Suprapubic skin (tissue), 4 donors: ENCODE measurements around the gene BMS1. TPM values are rescaled to one million over a fixed set of nuclear protein-coding genes. Genes with fewer than 3 reads are reported as not detected.

Experiments used
- DNase-seq, 2 donors: peaks; one replicate each; pipeline ENCODE4 v3.0.0-alpha.2; 2019; ENCODE audit warnings: low spot score in 2 of 2
- H3K27ac ChIP-seq: fragments of 200-600 bp; sonication (generic); one replicate; pipeline ENCODE4 v1.5.1; 2019
- H3K27me3 ChIP-seq: fragments of 200-600 bp; sonication (generic); one replicate; pipeline ENCODE4 v1.5.1; 2019
- H3K36me3 ChIP-seq: fragments of 200-600 bp; sonication (generic); one replicate; pipeline ENCODE4 v1.5.1; 2019
- H3K4me1 ChIP-seq: fragments of 200-600 bp; sonication (generic); one replicate; pipeline ENCODE4 v1.5.1; 2019
- H3K4me3 ChIP-seq: fragments of 200-600 bp; sonication (generic); one replicate; pipeline ENCODE4 v1.5.1; 2019; ENCODE audit warnings: mild to moderate bottlenecking
- H3K9me3 ChIP-seq: fragments of 200-600 bp; sonication (generic); one replicate; pipeline ENCODE4 v1.5.1; 2019
- CTCF ChIP-seq, 2 donors: fragments of 200-600 bp in 1 of 2; fragments of 450-650 bp in 1 of 2; sonication (generic) in 1 of 2; IDR thresholded peaks; one replicate each; pipeline ENCODE4 v1.5.1; 2016 to 2019; ENCODE audit warnings: antibody characterized with exemption in 2 of 2, mild to moderate bottlenecking in 1 of 2, moderate library complexity in 1 of 2
- EP300 ChIP-seq: sonication (generic); formaldehyde crosslinking; IDR thresholded peaks from one replicate; pipeline ENCODE4 v1.6.1; 2017; ENCODE audit warnings: antibody characterized with exemption
- POLR2A ChIP-seq, 2 donors: fragments of 450-650 bp; IDR thresholded peaks; one replicate each; pipeline ENCODE4 v1.6.1; 2017; ENCODE audit warnings: antibody characterized with exemption in 2 of 2, mild to moderate bottlenecking in 2 of 2, moderate library complexity in 2 of 2
- POLR2AphosphoS5 ChIP-seq, 3 donors: sonication (generic); formaldehyde crosslinking; IDR thresholded peaks; one replicate each; pipeline ENCODE4 v1.6.1; 2017; ENCODE audit warnings: antibody characterized with exemption in 3 of 3
- WGBS: methylation state at CpG from one replicate; pipeline ENCODE4 v1.1.5; 2018; 5-methylcytosine and 5-hydroxymethylcytosine counted together
- total RNA-seq, 4 donors: library from RNA; depleted of rRNA; stranded (reverse); fragments of >200 nt; gene quantifications; one replicate each; pipeline ENCODE4 v1.1.0, GENCODE V29; 2016

BMS1 gene
- total RNA-seq, 4 donors from 2014 or later = 15.8 to 20.4 (median 17.4) TPM

GRCh38 chr10:42744134-42744701 is 38.4 kb upstream of the BMS1 start:
- 66% methylated on average over 3 of the region's 3 CpGs for WGBS
- H3K9me3 ChIP-seq = peaks cover 8% of the 10 kb centered on the region
- H3K4me3 ChIP-seq = no peak overlapping the region
- H3K36me3 ChIP-seq = no peaks in the 10 kb centered on the region
- H3K27me3 ChIP-seq = peaks cover 10% of the 10 kb centered on the region
- no peak for DNase-seq
- no peak overlapping the region for H3K27ac ChIP-seq
- no peaks in the 10 kb centered on the region for H3K4me1 ChIP-seq
- no peak for TF ChIP-seq CTCF (IDR thresholded peaks at IDR 0.05)
- TF ChIP-seq POLR2AphosphoS5 (IDR thresholded peaks at IDR 0.05) = no peak
- no peak for TF ChIP-seq POLR2A (IDR thresholded peaks at IDR 0.05)
- TF ChIP-seq EP300 = no peak

DNA sequence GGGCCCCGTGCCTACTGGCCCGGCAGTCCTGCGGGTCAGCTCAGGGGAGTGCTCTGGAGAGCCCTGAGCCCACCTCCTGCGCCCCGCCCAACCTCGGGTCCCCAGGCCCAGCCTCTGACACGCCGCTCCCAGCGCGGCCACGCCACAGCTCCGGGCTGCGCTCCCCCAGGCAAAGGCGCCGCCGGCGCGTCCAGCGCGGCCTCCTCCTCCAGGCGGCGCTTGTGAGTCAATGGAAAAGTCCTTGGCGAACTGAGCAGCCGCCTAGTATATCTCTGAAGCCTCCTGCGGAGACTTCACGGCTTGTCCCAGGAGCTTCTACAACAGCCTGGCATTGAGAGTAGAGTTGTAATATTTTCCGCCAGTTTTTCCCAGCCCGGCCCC is 29.5 kb upstream of the BMS1 start:
- peak in 1 of 2 donors; percentile 82 for DNase-seq
- Histone ChIP-seq H3K9me3 (no peaks in the 10 kb centered on the region), H3K27ac (no peak overlapping the region), H3K4me1 (peaks cover 39% of the 10 kb centered on the region), H3K27me3 (peaks cover 26% of the 10 kb centered on the region), H3K4me3 (peak overlapping the region; percentile 59), H3K36me3 (no peaks in the 10 kb centered on the region)
- 0% methylated on average over 14 of the region's 28 CpGs for WGBS
- no peak for TF ChIP-seq EP300
- no peak for TF ChIP-seq POLR2A (IDR thresholded peaks at IDR 0.05)
- no peak for TF ChIP-seq POLR2AphosphoS5 (IDR thresholded peaks at IDR 0.05)
- peak; percentile 61 to 89 for TF ChIP-seq CTCF (IDR thresholded peaks at IDR 0.05)

DNA sequence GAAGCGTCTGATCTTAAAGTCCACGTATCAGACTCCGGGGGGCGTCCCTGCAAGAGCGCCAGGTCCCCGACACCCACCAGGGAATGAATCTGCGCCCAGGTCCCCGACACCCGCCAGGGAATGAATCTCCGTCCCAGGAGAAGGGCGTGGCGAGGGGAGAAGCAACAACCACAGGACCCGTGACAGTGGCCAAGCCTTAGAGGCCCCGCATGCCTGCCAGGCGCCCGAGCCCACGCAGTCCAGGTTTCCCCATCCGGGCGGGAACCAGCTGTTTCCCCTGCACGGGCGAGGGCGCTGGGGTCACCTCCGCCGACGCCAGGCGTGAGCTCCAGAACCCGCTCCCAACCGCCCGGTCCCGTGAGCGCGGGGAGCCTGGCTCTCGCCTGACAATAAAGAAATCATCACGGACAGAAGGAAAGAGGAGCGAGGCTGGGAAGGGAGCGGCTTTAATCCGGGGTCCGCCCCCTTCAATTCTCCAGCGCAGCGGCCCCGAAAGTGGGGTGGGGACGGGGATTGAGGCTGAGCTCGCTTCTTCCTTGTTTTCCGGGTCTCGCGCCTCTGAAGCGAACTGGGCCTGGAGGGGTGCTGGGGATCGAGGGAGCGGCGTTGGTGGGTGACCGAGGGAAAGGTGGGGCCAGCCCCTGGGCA is 29.0 kb upstream of the BMS1 start:
- 0% methylated on average over 20 of the region's 51 CpGs for WGBS
- DNase-seq = peak in 1 of 2 donors; percentile 70
- H3K27ac ChIP-seq = no peak overlapping the region
- H3K36me3 ChIP-seq = no peaks in the 10 kb centered on the region
- peaks cover 39% of the 10 kb centered on the region for H3K4me1 ChIP-seq
- peak overlapping the region; percentile 59 for H3K4me3 ChIP-seq
- H3K9me3 ChIP-seq = no peaks in the 10 kb centered on the region
- no peak for TF ChIP-seq POLR2AphosphoS5 (IDR thresholded peaks at IDR 0.05)
- TF ChIP-seq POLR2A (IDR thresholded peaks at IDR 0.05) = no peak
- no peak for TF ChIP-seq CTCF (IDR thresholded peaks at IDR 0.05)
- no peak for TF ChIP-seq EP300
- H3K27me3 ChIP-seq = peaks cover 26% of the 10 kb centered on the region

- TF ChIP-seq POLR2A (IDR thresholded peaks at IDR 0.05) (no peak), EP300 (no peak), CTCF (IDR thresholded peaks at IDR 0.05) (no peak), POLR2AphosphoS5 (IDR thresholded peaks at IDR 0.05) (no peak)
- no peaks in the 10 kb centered on the region for H3K9me3 ChIP-seq
- DNase-seq = peak in 1 of 2 donors; percentile 70
- H3K4me1 ChIP-seq = peaks cover 39% of the 10 kb centered on the region
- peak overlapping the region; percentile 59 for H3K4me3 ChIP-seq
- 0% methylated on average over 6 of the region's 89 CpGs for WGBS
- H3K27ac ChIP-seq = peak overlapping the region; percentile 5
- peaks cover 22% of the 10 kb centered on the region for H3K27me3 ChIP-seq
- no peaks in the 10 kb centered on the region for H3K36me3 ChIP-seq
Observed at GRCh38 chr10:42754155-42755027, 28.2 kb upstream of the BMS1 start.

- H3K9me3 ChIP-seq = no peaks in the 10 kb centered on the region
- TF ChIP-seq CTCF (IDR thresholded peaks at IDR 0.05) (peak in 1 of 2 donors; percentile 16), POLR2A (IDR thresholded peaks at IDR 0.05) (no peak)
- whole genome bisulfite sequencing = 16% methylated on average over 26 of the region's 45 CpGs
- no peaks in the 10 kb centered on the region for H3K36me3 ChIP-seq
- DNase-seq = no peak
- H3K27ac ChIP-seq = no peak overlapping the region
- peaks cover 19% of the 10 kb centered on the region for H3K27me3 ChIP-seq
- H3K4me3 ChIP-seq = peak overlapping the region; percentile 59
- peaks cover 39% of the 10 kb centered on the region for H3K4me1 ChIP-seq
Observed at GRCh38 chr10:42755028-42755451, 27.6 kb upstream of the BMS1 start.
